IMR-90 (cell line): Measurements from ENCODE around the gene PGM2. TPM values are rescaled to one million over a fixed set of nuclear protein-coding genes. Genes with fewer than 3 reads are reported as not detected.

Experiments used
- ATAC-seq: fragments of 200-7000 bp; cut with Tn5 transposase; 2 replicates; pipeline ENCODE4 v1.9.1; 2020; ENCODE audit warnings: low read depth, mild to moderate bottlenecking, moderate library complexity
- BruUV-seq: library from RNA; stranded (reverse); fragments of 400-500 nt; replicated peaks from 2 replicates; lab custom pipeline; 2021; lab: Mats Ljungman, UMichigan
- CTCF ChIA-PET: fragments of 300-600 bp; formaldehyde crosslinking; extraction: SDS; loops from one replicate; lab custom pipeline; 2021; ENCODE audit warnings: antibody characterized with exemption; lab: Yijun Ruan, JAX
- POLR2A ChIA-PET: fragments of 300-600 bp; sonication (Branson Sonifier 250); formaldehyde crosslinking; loops from one replicate; lab custom pipeline; 2022; ENCODE audit warnings: antibody characterized with exemption; ENCODE audit not compliant: unreplicated experiment; lab: Charles Lee
- DNase-seq: peaks from one replicate; pipeline ENCODE4 v3.0.0; 2013
- H2AFZ ChIP-seq: replicated peaks from 2 replicates; pipeline ENCODE3; 2013; ENCODE audit warnings: low read length, mild to moderate bottlenecking; ENCODE audit not compliant: poor library complexity
- H2AK5ac ChIP-seq: 2 replicates; pipeline ENCODE4 v1.6.1; 2013; ENCODE audit warnings: low read depth, low read length, inconsistent platforms
- H2AK9ac ChIP-seq: replicated peaks from 2 replicates; pipeline ENCODE3; 2013; ENCODE audit warnings: mild to moderate bottlenecking, low read depth, low read length, moderate library complexity; ENCODE audit not compliant: poor library complexity
- H2BK120ac ChIP-seq: 2 replicates; pipeline ENCODE4 v1.6.1; 2013; ENCODE audit warnings: low read depth, low read length, inconsistent platforms
- H2BK15ac ChIP-seq: 3 replicates; pipeline ENCODE4 v1.6.1; 2013; ENCODE audit warnings: low read depth, low read length, inconsistent platforms
- H2BK20ac ChIP-seq: 2 replicates; pipeline ENCODE4 v1.6.1; 2013; ENCODE audit warnings: low read depth, mild to moderate bottlenecking, inconsistent platforms, low read length, moderate library complexity
- H2BK5ac ChIP-seq: 2 replicates; pipeline ENCODE4 v1.6.1; 2013; ENCODE audit warnings: mild to moderate bottlenecking, low read depth, low read length, inconsistent platforms; ENCODE audit not compliant: poor library complexity, severe bottlenecking
- H3K14ac ChIP-seq: replicated peaks from 2 replicates; pipeline ENCODE4 v1.6.1; 2013; ENCODE audit warnings: low read depth, low read length, inconsistent platforms
- H3K18ac ChIP-seq: 2 replicates; pipeline ENCODE4 v1.6.1; 2013; ENCODE audit warnings: low read depth, low read length, control low read depth
- H3K23ac ChIP-seq: 2 replicates; pipeline ENCODE4 v1.6.1; 2013; ENCODE audit warnings: low read depth, low read length, inconsistent platforms
- H3K27ac ChIP-seq: 2 replicates; pipeline ENCODE4 v1.5.1; 2013; ENCODE audit warnings: mild to moderate bottlenecking, control low read depth, low read length; ENCODE audit not compliant: insufficient read depth
- H3K27me3 ChIP-seq: 2 replicates; pipeline ENCODE4 v1.6.1; 2013; ENCODE audit warnings: low read length; ENCODE audit not compliant: control insufficient read depth, insufficient read depth
- H3K36me3 ChIP-seq: 2 replicates; pipeline ENCODE4 v1.6.1; 2013; ENCODE audit warnings: low read length, mixed read lengths; ENCODE audit not compliant: control insufficient read depth, insufficient read depth
- H3K4ac ChIP-seq: 2 replicates; pipeline ENCODE4 v1.6.1; 2013; ENCODE audit warnings: low read depth, low read length, inconsistent platforms
- H3K4me1 ChIP-seq: 2 replicates; pipeline ENCODE4 v1.6.1; 2013; ENCODE audit warnings: low read length, mixed read lengths; ENCODE audit not compliant: control insufficient read depth, insufficient read depth
- H3K4me2 ChIP-seq: 2 replicates; pipeline ENCODE4 v1.6.1; 2013; ENCODE audit warnings: low read depth, mild to moderate bottlenecking, control low read depth, low read length, moderate library complexity
- H3K4me3 ChIP-seq: 2 replicates; pipeline ENCODE4 v1.5.1; 2013; ENCODE audit warnings: low read depth, mild to moderate bottlenecking, control low read depth, low read length, moderate library complexity; ENCODE audit not compliant: insufficient read depth
- H3K56ac ChIP-seq: 2 replicates; pipeline ENCODE4 v1.6.1; 2013; ENCODE audit warnings: low read length, inconsistent platforms; ENCODE audit not compliant: insufficient read depth; ENCODE audit errors: extremely low read depth
- H3K79me1 ChIP-seq, 2 experiments: 2 replicates each; pipeline ENCODE4 v1.6.1; 2013; ENCODE audit warnings: low read length in 2 of 2, inconsistent platforms in 1 of 2, low read depth in 1 of 2
- H3K9ac ChIP-seq: 2 replicates; pipeline ENCODE4 v1.6.1; 2013; ENCODE audit warnings: low read depth, low read length, control low read depth
- H3K9me1 ChIP-seq: 2 replicates; pipeline ENCODE4 v1.6.1; 2013; ENCODE audit warnings: low read length, inconsistent platforms; ENCODE audit not compliant: insufficient read depth
- H3K9me3 ChIP-seq: 2 replicates; pipeline ENCODE4 v1.6.1; 2013; ENCODE audit warnings: low read length; ENCODE audit not compliant: control insufficient read depth, insufficient read depth
- H4K20me1 ChIP-seq: 2 replicates; pipeline ENCODE4 v1.6.1; 2013; ENCODE audit warnings: low read length, inconsistent platforms; ENCODE audit not compliant: insufficient read depth
- H4K5ac ChIP-seq: 2 replicates; pipeline ENCODE4 v1.6.1; 2013; ENCODE audit warnings: mild to moderate bottlenecking, low read depth, low read length, control low read depth
- H4K8ac ChIP-seq, 2 experiments: 2 replicates each; pipeline ENCODE4 v1.6.1; 2013; ENCODE audit warnings: low read depth in 2 of 2, low read length in 2 of 2, control low read depth in 1 of 2, inconsistent platforms in 1 of 2
- H4K91ac ChIP-seq: 2 replicates; pipeline ENCODE4 v1.6.1; 2013; ENCODE audit warnings: low read depth, low read length, inconsistent platforms; ENCODE audit not compliant: insufficient read depth
- BHLHE40 ChIP-seq: fragments of 150-350 bp; IDR thresholded peaks from 2 replicates; pipeline ENCODE4 v1.6.1; 2016; ENCODE audit warnings: mild to moderate bottlenecking, low read depth, low read length
- CEBPB ChIP-seq: IDR thresholded peaks from 2 replicates; pipeline ENCODE4 v1.6.1; 2012; ENCODE audit warnings: low read depth, low read length, improper control_type of control experiment
- CHD1 ChIP-seq: IDR thresholded peaks from 2 replicates; pipeline ENCODE4 v1.6.1; 2012; ENCODE audit warnings: low read depth, low read length, improper control_type of control experiment
- CTCF ChIP-seq: conservative IDR thresholded peaks from 2 replicates; pipeline ENCODE4 v1.5.1; 2012; ENCODE audit warnings: mild to moderate bottlenecking, low read depth, low read length, improper control_type of control experiment
- FOS ChIP-seq: fragments of 150-350 bp; IDR thresholded peaks from 2 replicates; pipeline ENCODE4 v1.6.1; 2016; ENCODE audit warnings: low read depth, low read length
- MAZ ChIP-seq: IDR thresholded peaks from 2 replicates; pipeline ENCODE4 v1.6.1; 2012; ENCODE audit warnings: low read depth, mild to moderate bottlenecking, low read length, improper control_type of control experiment, moderate library complexity, borderline replicate concordance
- MXI1 ChIP-seq: IDR thresholded peaks from 2 replicates; pipeline ENCODE4 v1.6.1; 2012; ENCODE audit warnings: low read depth, mild to moderate bottlenecking, low read length, moderate library complexity, borderline replicate concordance
- NFE2L2 ChIP-seq: fragments of 150-350 bp; IDR thresholded peaks from 2 replicates; pipeline ENCODE4 v1.6.1; 2016; ENCODE audit warnings: low read depth, mild to moderate bottlenecking, low read length
- POLR2A ChIP-seq: IDR thresholded peaks from 2 replicates; pipeline ENCODE4 v1.6.1; 2012; ENCODE audit warnings: mild to moderate bottlenecking, low read depth, low read length
- RCOR1 ChIP-seq: IDR thresholded peaks from 2 replicates; pipeline ENCODE4 v1.6.1; 2012; ENCODE audit warnings: mild to moderate bottlenecking, low read length, improper control_type of control experiment; ENCODE audit not compliant: insufficient replicate concordance
- RFX5 ChIP-seq: IDR thresholded peaks from 2 replicates; pipeline ENCODE4 v1.8.0; 2012; ENCODE audit warnings: low read depth, mild to moderate bottlenecking, low read length, moderate library complexity
- SMC3 ChIP-seq: fragments of 150-350 bp; IDR thresholded peaks from 2 replicates; pipeline ENCODE4 v1.6.1; 2016; ENCODE audit warnings: low read depth, mild to moderate bottlenecking, antibody characterized with exemption, low read length, moderate library complexity
- USF2 ChIP-seq: fragments of 150-350 bp; IDR thresholded peaks from 2 replicates; pipeline ENCODE4 v1.6.1; 2017; ENCODE audit warnings: mild to moderate bottlenecking, antibody characterized with exemption, low read length, low read depth
- WGBS, 2 experiments: methylation state at CpG; one replicate each; pipeline versions ENCODE4 v1.1.5 to v1.1.7; 2013; ENCODE audit warnings: missing lambda C conversion rate in 2 of 2; ENCODE audit not compliant: insufficient read length in 1 of 2; ENCODE audit errors: extremely low coverage in 2 of 2; 5-methylcytosine and 5-hydroxymethylcytosine counted together
- dilution Hi-C: fragments of 300-500 bp; cut with HindIII; formaldehyde crosslinking; loops from one replicate; pipeline ENCODE4 v1.14.3; 2018; ENCODE audit warnings: low sequenced_read_pairs; ENCODE audit not compliant: unreplicated experiment
- in situ Hi-C: fragments of 300-500 bp; cut with MboI; formaldehyde crosslinking; loops from 3 replicates; pipeline ENCODE4 v1.14.3; 2019; ENCODE audit warnings: low sequenced_read_pairs, inconsistent platforms, mixed read lengths
- intact Hi-C: fragments of 100-400 bp; cut with micrococcal nuclease; formaldehyde crosslinking; loops from 2 replicates; pipeline ENCODE4 v1.10.0; 2022
- polyA plus RNA-seq, 3 experiments: library from polyadenylated mRNA; depleted of rRNA; stranded (reverse); fragments of >200 nt; gene quantifications; 2 replicates each; pipeline ENCODE4 v1.2.3, GENCODE V29; 2012; ENCODE audit warnings: low replicate concordance in 1 of 3
- total RNA-seq: library from RNA; depleted of rRNA; stranded (reverse); fragments of >200 nt; gene quantifications from 2 replicates; pipeline ENCODE4 v1.2.3, GENCODE V29; 2012
- TF ChIP-seq, protein P1 (sequence below): fragments of 150-350 bp; IDR thresholded peaks from 2 replicates; pipeline ENCODE4 v1.6.1; 2016; ENCODE audit warnings: low read depth, mild to moderate bottlenecking, low read length, moderate library complexity, borderline replicate concordance

Gene PGM2
- total and polyA plus RNA-seq, 2 of the 4 experiments (the other 2 are of a cell fraction), result 18.7 to 26.2 TPM

- H3K23ac ChIP-seq, result no peak overlapping the region
- H2AK9ac ChIP-seq, result no peak overlapping the region
- in situ Hi-C loops (no loop called here), intact Hi-C loops (no loop called here), dilution Hi-C loops (no loop called here)
- TF ChIP-seq SMC3 (no peak), BHLHE40 (no peak), CTCF (no peak), FOS (no peak), POLR2A (no peak), MXI1 (no peak), USF2 (no peak), NFE2L2 (no peak), RCOR1 (no peak), RFX5 (no peak), CHD1 (no peak), CEBPB (no peak), MAZ (no peak)
- TF ChIP-seq, protein P1, sequence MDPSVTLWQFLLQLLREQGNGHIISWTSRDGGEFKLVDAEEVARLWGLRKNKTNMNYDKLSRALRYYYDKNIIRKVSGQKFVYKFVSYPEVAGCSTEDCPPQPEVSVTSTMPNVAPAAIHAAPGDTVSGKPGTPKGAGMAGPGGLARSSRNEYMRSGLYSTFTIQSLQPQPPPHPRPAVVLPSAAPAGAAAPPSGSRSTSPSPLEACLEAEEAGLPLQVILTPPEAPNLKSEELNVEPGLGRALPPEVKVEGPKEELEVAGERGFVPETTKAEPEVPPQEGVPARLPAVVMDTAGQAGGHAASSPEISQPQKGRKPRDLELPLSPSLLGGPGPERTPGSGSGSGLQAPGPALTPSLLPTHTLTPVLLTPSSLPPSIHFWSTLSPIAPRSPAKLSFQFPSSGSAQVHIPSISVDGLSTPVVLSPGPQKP, result no peak
- H3K9me1 ChIP-seq, result no peaks in the 10 kb centered on the region
- H3K27ac ChIP-seq, result no peak overlapping the region
- H3K18ac ChIP-seq, result no peak overlapping the region
- H4K8ac ChIP-seq, result no peak overlapping the region
- no peak overlapping the region for H2BK120ac ChIP-seq
- no peak overlapping the region for H2BK5ac ChIP-seq
- no peak overlapping the region for H3K4me2 ChIP-seq
- no peaks in the 10 kb centered on the region for H3K9me3 ChIP-seq
- H4K5ac ChIP-seq, result no peak overlapping the region
- WGBS, 2 experiments, result no CpG with 5 or more reads among the region's 1 CpG
- H2AK5ac ChIP-seq, result no peak overlapping the region
- no peaks in the 10 kb centered on the region for H3K4me1 ChIP-seq
- H2AFZ ChIP-seq, result no peak overlapping the region
- BruUV-seq, result no TSS peak
- H2BK20ac ChIP-seq, result no peak overlapping the region
- no peaks in the 10 kb centered on the region for H3K79me1 ChIP-seq
- no peak for ATAC-seq
- no peak overlapping the region for H3K9ac ChIP-seq
- no peaks in the 10 kb centered on the region for H3K27me3 ChIP-seq
- peaks cover 3% of the 10 kb centered on the region; the same call in 1 of the 2 replicates for H3K36me3 ChIP-seq
- ChIA-PET CTCF (no interaction called here), POLR2A (no interaction called here)
- H3K14ac ChIP-seq, result no peak overlapping the region
- H3K4ac ChIP-seq, result no peak overlapping the region
- no peak overlapping the region for H4K91ac ChIP-seq
- H3K56ac ChIP-seq, result no peak overlapping the region
- no peaks in the 10 kb centered on the region for H4K20me1 ChIP-seq
- H3K4me3 ChIP-seq, result no peak overlapping the region
- no peak overlapping the region for H2BK15ac ChIP-seq
- no peak for DNase-seq
These were observed 33.8 kb downstream of the PGM2 start for GRCh38 chr4:37860266-37860665.
